HEK293 (cell line): Measurements from ENCODE around the gene TDRKH.

Experiments used
- CTCF ChIA-PET: fragments of 350-600 bp; formaldehyde crosslinking; extraction: SDS; loops from one replicate; lab custom pipeline; 2021; ENCODE audit warnings: antibody characterized with exemption; lab: Yijun Ruan, JAX
- POLR2A ChIA-PET: fragments of 300-600 bp; formaldehyde crosslinking; extraction: SDS; loops from one replicate; lab custom pipeline; 2020; ENCODE audit warnings: antibody characterized with exemption, inconsistent platforms; lab: Yijun Ruan, JAX
- H3K27ac ChIP-seq: fragments of 200-500 bp; sonication (Bioruptor generic); 2 replicates; pipeline ENCODE4 v1.5.1; 2014; ENCODE audit warnings: low read depth, low read length, control low read depth, inconsistent platforms; ENCODE audit errors: extremely low read depth
- H3K36me3 ChIP-seq, 2 experiments: fragments of 200-500 bp in 1 of 2; sonication (Bioruptor generic) in 1 of 2; 1 replicate in 1 of 2; 2 replicates in 1 of 2; pipeline ENCODE4 v1.5.1; 2014 to 2017; ENCODE audit warnings: inconsistent platforms in 2 of 2, low read length in 2 of 2; ENCODE audit not compliant: control insufficient read depth in 2 of 2, insufficient read depth in 1 of 2
- H3K4me1 ChIP-seq: fragments of 200-500 bp; sonication (Bioruptor generic); 2 replicates; pipeline ENCODE4 v1.5.1; 2014; ENCODE audit warnings: mild to moderate bottlenecking, low read length, inconsistent platforms; ENCODE audit not compliant: control insufficient read depth, insufficient read depth
- H3K4me3 ChIP-seq: 2 replicates; pipeline ENCODE4 v1.5.1; 2011; ENCODE audit warnings: low read depth, mild to moderate bottlenecking, control low read depth, low read length, moderate library complexity
- H3K9me3 ChIP-seq: fragments of 200-500 bp; sonication (Bioruptor generic); 2 replicates; pipeline ENCODE4 v1.5.1; 2014; ENCODE audit warnings: low read depth, low read length, inconsistent platforms; ENCODE audit not compliant: control insufficient read depth, insufficient read depth
- AEBP2 ChIP-seq: fragments of 450-650 bp; formaldehyde crosslinking; IDR thresholded peaks from 2 replicates; pipeline ENCODE4 v1.5.1; 2016; ENCODE audit warnings: missing biosample characterization, missing genetic modification characterization, borderline replicate concordance
- BCL11A ChIP-seq: fragments of 450-650 bp; formaldehyde crosslinking; IDR thresholded peaks from 2 replicates; pipeline ENCODE4 v1.5.1; 2016; ENCODE audit warnings: low read depth, missing biosample characterization, missing genetic modification characterization
- BCL11B ChIP-seq: fragments of 450-650 bp; formaldehyde crosslinking; IDR thresholded peaks from 2 replicates; pipeline ENCODE4 v1.5.1; 2016; ENCODE audit warnings: low read depth, missing biosample characterization, missing genetic modification characterization
- BCL6B ChIP-seq: fragments of 450-650 bp; formaldehyde crosslinking; IDR thresholded peaks from 2 replicates; pipeline ENCODE4 v1.5.1; 2017; ENCODE audit warnings: missing biosample characterization, missing genetic modification characterization
- GLIS1 ChIP-seq: fragments of 450-650 bp; formaldehyde crosslinking; IDR thresholded peaks from 2 replicates; pipeline ENCODE4 v1.5.1; 2016; ENCODE audit warnings: missing biosample characterization, missing genetic modification characterization
- PRDM4 ChIP-seq: fragments of 450-650 bp; formaldehyde crosslinking; IDR thresholded peaks from 2 replicates; pipeline ENCODE4 v1.5.1; 2017; ENCODE audit warnings: missing biosample characterization, missing genetic modification characterization
- SCRT2 ChIP-seq: fragments of 450-650 bp; formaldehyde crosslinking; IDR thresholded peaks from 2 replicates; pipeline ENCODE4 v1.5.1; 2016; ENCODE audit warnings: missing biosample characterization, missing genetic modification characterization
- SP7 ChIP-seq: fragments of 450-650 bp; formaldehyde crosslinking; IDR thresholded peaks from 2 replicates; pipeline ENCODE4 v1.5.1; 2016; ENCODE audit warnings: missing biosample characterization, missing genetic modification characterization
- YY1 ChIP-seq: fragments of 450-650 bp; formaldehyde crosslinking; IDR thresholded peaks from 2 replicates; pipeline ENCODE4 v1.5.1; 2018; ENCODE audit warnings: missing biosample characterization, missing genetic modification characterization
- ZIC2 ChIP-seq: fragments of 450-650 bp; formaldehyde crosslinking; IDR thresholded peaks from 2 replicates; pipeline ENCODE4 v1.5.1; 2016; ENCODE audit warnings: missing biosample characterization, missing genetic modification characterization
- ZNF132 ChIP-seq: fragments of 450-650 bp; formaldehyde crosslinking; IDR thresholded peaks from 2 replicates; pipeline ENCODE4 v1.5.1; 2017; ENCODE audit warnings: missing biosample characterization, missing genetic modification characterization, borderline replicate concordance
- ZNF184 ChIP-seq: fragments of 450-650 bp; IDR thresholded peaks from 2 replicates; pipeline ENCODE4 v1.5.1; 2018; ENCODE audit warnings: missing biosample characterization, mild to moderate bottlenecking, missing genetic modification characterization
- ZNF23 ChIP-seq: fragments of 450-650 bp; formaldehyde crosslinking; IDR thresholded peaks from 2 replicates; pipeline ENCODE4 v1.5.1; 2016; ENCODE audit warnings: missing biosample characterization, missing genetic modification characterization, borderline replicate concordance
- ZNF341 ChIP-seq: fragments of 450-650 bp; formaldehyde crosslinking; IDR thresholded peaks from 2 replicates; pipeline ENCODE4; 2016; ENCODE audit warnings: low read depth, missing biosample characterization, missing genetic modification characterization
- ZSCAN18 ChIP-seq: fragments of 450-650 bp; formaldehyde crosslinking; IDR thresholded peaks from 2 replicates; pipeline ENCODE4 v1.5.1; 2016; ENCODE audit warnings: missing biosample characterization, missing genetic modification characterization

The TDRKH gene

DNA sequence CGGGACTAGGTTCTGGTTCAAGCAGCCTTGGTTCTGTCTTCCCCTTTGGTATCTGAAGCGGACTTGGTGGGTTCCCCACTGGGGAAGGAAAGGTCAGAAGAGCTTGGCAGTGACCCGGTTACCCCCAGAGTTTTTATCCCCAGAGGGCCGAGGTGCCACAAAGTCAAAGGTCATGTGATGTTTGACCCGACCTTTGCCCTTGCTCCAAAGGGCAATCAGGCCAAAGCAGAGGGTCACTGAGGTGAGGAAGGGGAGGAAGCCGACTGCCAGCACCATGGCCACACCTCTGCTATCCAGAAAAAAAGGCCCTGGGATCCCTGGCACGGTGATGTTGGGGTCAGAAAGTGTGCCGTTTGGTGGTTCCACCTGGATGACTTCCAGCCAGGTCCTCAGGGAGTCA lies 10.5 kb upstream of the TDRKH start:
- no peak overlapping the region for H3K27ac ChIP-seq
- ChIA-PET POLR2A (no interaction called here), CTCF (no interaction called here)
- H3K36me3 ChIP-seq: no peaks in the 10 kb centered on the region
- TF ChIP-seq BCL11A (tag by site-specific recombination) (peak; percentile 57; the same call in 1 of the 2 replicates), BCL11B (tag by site-specific recombination) (peak; percentile 67; the same call in 1 of the 2 replicates), BCL6B (tag by site-specific recombination) (no peak)
- no peak overlapping the region for H3K4me3 ChIP-seq
- no peaks in the 10 kb centered on the region for H3K9me3 ChIP-seq
- H3K4me1 ChIP-seq: no peaks in the 10 kb centered on the region

GRCh38 chr1:151799179-151800022 lies 9.1 kb upstream of the TDRKH start:
- H3K4me3 ChIP-seq: no peak overlapping the region
- TF ChIP-seq AEBP2 (tag by site-specific recombination) (no peak), ZNF341 (tag by site-specific recombination) (peak; percentile 71), ZIC2 (peak; percentile 97), PRDM4 (tag by site-specific recombination) (no peak), ZNF184 (tag by site-specific recombination) (no peak)
- H3K36me3 ChIP-seq: no peaks in the 10 kb centered on the region
- no peak overlapping the region for H3K27ac ChIP-seq
- H3K9me3 ChIP-seq: no peaks in the 10 kb centered on the region
- no peaks in the 10 kb centered on the region for H3K4me1 ChIP-seq
- CTCF ChIA-PET: interaction anchor here (0.8 kb wide), 1 partner anchor 202 kb away, joined by 3 read pairs; no protein-coding TSS in a partner anchor
- POLR2A ChIA-PET: interaction anchor here (0.6 kb wide), 1 partner anchor 187 kb away, joined by 4 read pairs; no protein-coding TSS in a partner anchor

DNA sequence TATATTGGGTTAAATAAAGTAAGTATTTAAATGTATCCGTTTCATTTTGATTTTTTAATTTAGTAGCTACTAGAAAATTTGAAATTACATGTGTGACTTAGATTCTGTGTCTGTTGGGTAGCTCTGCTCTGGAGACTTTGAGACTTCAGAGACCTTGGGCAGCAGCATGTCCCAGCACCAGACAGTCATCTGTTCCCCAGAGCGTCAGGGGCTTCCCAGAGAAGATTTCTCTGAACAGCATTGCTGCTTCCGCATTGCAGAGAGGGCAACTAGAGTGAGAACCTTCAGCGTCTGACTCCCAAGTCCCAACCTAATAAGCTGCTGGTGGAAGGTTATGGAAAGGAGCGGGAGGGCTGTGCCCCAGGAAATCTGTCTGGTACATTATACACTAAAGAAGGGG lies 8.3 kb upstream of the TDRKH start:
- Histone ChIP-seq H3K36me3 (no peaks in the 10 kb centered on the region), H3K9me3 (no peaks in the 10 kb centered on the region)
- POLR2A ChIA-PET: interaction anchor here (0.6 kb wide), 1 partner anchor 186 kb away, joined by 4 read pairs; no protein-coding TSS in a partner anchor
- TF ChIP-seq YY1 (tag by site-specific recombination) (no peak), ZNF132 (tag by site-specific recombination) (no peak), ZSCAN18 (no peak), ZIC2 (no peak), ZNF23 (tag by site-specific recombination) (no peak), GLIS1 (tag by site-specific recombination) (no peak), SP7 (tag by site-specific recombination) (no peak), SCRT2 (tag by site-specific recombination) (no peak)
- TF ChIP-seq, all 188 proteins: peak for 0
- no peak overlapping the region for H3K4me3 ChIP-seq
- CTCF ChIA-PET: interaction anchor here (0.8 kb wide), 1 partner anchor 203 kb away, joined by 3 read pairs; no protein-coding TSS in a partner anchor
- no peaks in the 10 kb centered on the region for H3K4me1 ChIP-seq
- H3K27ac ChIP-seq: no peak overlapping the region
